Natural killer cell (primary cell): ENCODE results near the gene XPNPEP2. TPM values are rescaled to one million over a fixed set of nuclear protein-coding genes. Genes with fewer than 3 reads are reported as not detected.

ENCODE experiments used
- ATAC-seq, 3 donors: fragments of 150-1000 bp in 2 of 3; fragments of 200-7000 bp in 1 of 3; cut with Tn5 transposase; 1 replicate in 1 of 3; 2 replicates in 2 of 3; pipeline ENCODE4 v1.10.0; 2021; ENCODE audit warnings: mild to moderate bottlenecking in 2 of 3, moderate library complexity in 2 of 3
- DNase-seq, 2 donors: peaks; one replicate each; pipeline versions ENCODE4 v3.0.0 to v3.0.0-alpha.2; 2013 to 2021; ENCODE audit warnings: mixed read lengths in 1 of 2
- H3K27ac ChIP-seq: one replicate; pipeline ENCODE4 v1.5.1; 2013; ENCODE audit warnings: mild to moderate bottlenecking, low read length
- H3K27me3 ChIP-seq: one replicate; pipeline ENCODE4 v1.6.1; 2013; ENCODE audit warnings: low read length; ENCODE audit not compliant: control insufficient read depth, insufficient read depth
- H3K36me3 ChIP-seq: one replicate; pipeline ENCODE4 v1.6.1; 2013; ENCODE audit warnings: low read length; ENCODE audit not compliant: control insufficient read depth, insufficient read depth
- H3K4me1 ChIP-seq: one replicate; pipeline ENCODE4 v1.6.1; 2013; ENCODE audit warnings: low read length; ENCODE audit not compliant: control insufficient read depth, insufficient read depth
- H3K4me3 ChIP-seq: one replicate; pipeline ENCODE4 v1.5.1; 2013; ENCODE audit warnings: low read length
- H3K9me3 ChIP-seq: one replicate; pipeline ENCODE4 v1.6.1; 2013; ENCODE audit warnings: low read length; ENCODE audit not compliant: control insufficient read depth, insufficient read depth
- H3K27ac Mint-ChIP-seq, 2 donors: one replicate each; pipeline ENCODE4 v1.8.0; 2022; ENCODE audit warnings: mild to moderate bottlenecking in 2 of 2, mixed read lengths in 2 of 2, moderate library complexity in 1 of 2
- H3K27me3 Mint-ChIP-seq, 2 donors: one replicate each; pipeline ENCODE4 v1.8.0; 2022; ENCODE audit warnings: low read depth in 2 of 2, mixed read lengths in 2 of 2
- H3K36me3 Mint-ChIP-seq: one replicate; pipeline ENCODE4 v1.8.0; 2022; ENCODE audit warnings: mixed read lengths
- H3K4me1 Mint-ChIP-seq, 2 donors: one replicate each; pipeline ENCODE4 v1.8.0; 2022; ENCODE audit warnings: mixed read lengths in 2 of 2
- H3K4me3 Mint-ChIP-seq: one replicate; pipeline ENCODE4 v1.8.0; 2022; ENCODE audit warnings: mild to moderate bottlenecking, moderate library complexity, mixed read lengths
- H3K9me3 Mint-ChIP-seq, 2 donors: one replicate each; pipeline ENCODE4 v1.8.0; 2022; ENCODE audit warnings: mixed read lengths in 2 of 2
- WGBS: methylation state at CpG from one replicate; pipeline ENCODE4 v1.1.7; 2013; ENCODE audit warnings: missing lambda C conversion rate; ENCODE audit not compliant: insufficient coverage; 5-methylcytosine and 5-hydroxymethylcytosine counted together
- intact Hi-C: fragments of 100-400 bp; cut with micrococcal nuclease; formaldehyde crosslinking; loops from one replicate; pipeline ENCODE4 v1.14.2; 2022
- total RNA-seq, 4 donors: library from RNA; stranded (reverse); fragments of 120-200 nt in 1 of 4; gene quantifications; one replicate each; pipeline versions ENCODE4 v1.2.3 to v1.2.4, GENCODE V29; 2013 to 2022
- TF ChIP-seq, protein P1 (sequence below): fragments of 200-600 bp; IDR thresholded peaks from one replicate; pipeline ENCODE4 v1.8.0; 2022; ENCODE audit warnings: antibody characterized with exemption

Gene XPNPEP2
- total RNA-seq, 3 donors from 2014 or later (not counting 1 experiment from before 2014, with no cell fraction given) = 0.96 to 2.6 (median 1.6) TPM

DNA sequence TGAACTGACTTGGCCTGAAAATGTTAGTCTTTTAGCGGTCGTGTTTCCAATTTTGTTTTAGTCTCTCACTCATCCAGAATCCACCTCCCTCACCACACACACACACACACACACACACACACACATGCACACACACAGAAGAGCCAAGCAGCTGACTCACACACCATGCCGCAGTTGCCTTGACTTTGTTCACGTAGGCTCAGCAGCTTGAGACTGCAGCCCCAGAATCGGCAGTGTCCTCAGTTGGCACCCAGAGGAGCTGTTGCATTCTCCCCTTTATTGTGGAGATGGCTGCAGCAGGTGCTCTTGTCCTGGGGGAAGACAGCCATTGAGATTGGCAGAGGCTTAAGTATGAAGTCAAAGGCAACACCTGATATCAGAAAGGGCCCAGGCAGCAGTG lies 20.9 kb upstream of the XPNPEP2 start:
- Histone ChIP-seq H3K27ac (no peak overlapping the region), H3K36me3 (no peaks in the 10 kb centered on the region), H3K9me3 (no peaks in the 10 kb centered on the region), H3K4me3 (no peak overlapping the region), H3K4me1 (peaks cover 14% of the 10 kb centered on the region), H3K27me3 (no peaks in the 10 kb centered on the region)
- H3K27me3 Mint-ChIP-seq = peaks cover 0 to 20% of the 10 kb centered on the region in 2 donors
- ATAC-seq (no peak), DNase-seq (no peak)
- 94% methylated on average over 5 of the region's 5 CpGs for WGBS
- H3K4me3 Mint-ChIP-seq = no peak overlapping the region
- H3K27ac Mint-ChIP-seq = no peak overlapping the region
- TF ChIP-seq, protein P1, sequence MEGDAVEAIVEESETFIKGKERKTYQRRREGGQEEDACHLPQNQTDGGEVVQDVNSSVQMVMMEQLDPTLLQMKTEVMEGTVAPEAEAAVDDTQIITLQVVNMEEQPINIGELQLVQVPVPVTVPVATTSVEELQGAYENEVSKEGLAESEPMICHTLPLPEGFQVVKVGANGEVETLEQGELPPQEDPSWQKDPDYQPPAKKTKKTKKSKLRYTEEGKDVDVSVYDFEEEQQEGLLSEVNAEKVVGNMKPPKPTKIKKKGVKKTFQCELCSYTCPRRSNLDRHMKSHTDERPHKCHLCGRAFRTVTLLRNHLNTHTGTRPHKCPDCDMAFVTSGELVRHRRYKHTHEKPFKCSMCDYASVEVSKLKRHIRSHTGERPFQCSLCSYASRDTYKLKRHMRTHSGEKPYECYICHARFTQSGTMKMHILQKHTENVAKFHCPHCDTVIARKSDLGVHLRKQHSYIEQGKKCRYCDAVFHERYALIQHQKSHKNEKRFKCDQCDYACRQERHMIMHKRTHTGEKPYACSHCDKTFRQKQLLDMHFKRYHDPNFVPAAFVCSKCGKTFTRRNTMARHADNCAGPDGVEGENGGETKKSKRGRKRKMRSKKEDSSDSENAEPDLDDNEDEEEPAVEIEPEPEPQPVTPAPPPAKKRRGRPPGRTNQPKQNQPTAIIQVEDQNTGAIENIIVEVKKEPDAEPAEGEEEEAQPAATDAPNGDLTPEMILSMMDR = no peak
- no peaks in the 10 kb centered on the region for H3K36me3 Mint-ChIP-seq
- peaks cover 16% of the 10 kb centered on the region in 2 donors for H3K4me1 Mint-ChIP-seq
- no peaks in the 10 kb centered on the region for H3K9me3 Mint-ChIP-seq
- intact Hi-C loops = no loop called here

DNA sequence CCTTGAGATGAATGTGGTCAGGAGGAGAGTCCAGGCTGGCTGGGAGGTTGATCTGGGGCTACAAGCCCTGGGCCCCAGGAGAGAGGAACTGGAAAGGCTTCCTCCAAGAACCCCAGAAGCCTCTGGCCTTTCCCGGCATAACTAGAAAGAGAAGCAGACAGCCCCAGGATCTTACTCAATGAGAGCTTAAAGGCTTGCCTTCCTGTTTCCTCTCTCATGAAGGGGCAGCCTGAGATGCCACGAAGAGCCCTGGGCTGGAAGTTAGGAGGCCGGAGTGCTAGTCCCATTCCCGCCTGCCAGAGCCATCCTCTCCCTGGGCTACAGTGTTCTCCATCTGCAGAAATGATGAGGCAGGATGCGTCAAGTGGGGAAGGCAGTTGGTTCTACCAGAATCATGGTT lies 20.1 kb upstream of the XPNPEP2 start:
- H3K4me3 Mint-ChIP-seq = no peak overlapping the region
- DNase-seq (no peak), ATAC-seq (no peak)
- Histone ChIP-seq H3K27ac (no peak overlapping the region), H3K36me3 (no peaks in the 10 kb centered on the region), H3K27me3 (no peaks in the 10 kb centered on the region), H3K4me3 (no peak overlapping the region), H3K4me1 (peaks cover 14% of the 10 kb centered on the region), H3K9me3 (no peaks in the 10 kb centered on the region)
- intact Hi-C loops = no loop called here
- H3K27me3 Mint-ChIP-seq = peaks cover 0 to 19% of the 10 kb centered on the region in 2 donors
- no peaks in the 10 kb centered on the region for H3K9me3 Mint-ChIP-seq
- peaks cover 16 to 19% of the 10 kb centered on the region in 2 donors for H3K4me1 Mint-ChIP-seq
- WGBS = 81% methylated on average over 5 of the region's 5 CpGs
- TF ChIP-seq, protein P1 = no peak
- H3K27ac Mint-ChIP-seq = no peak overlapping the region
- no peaks in the 10 kb centered on the region for H3K36me3 Mint-ChIP-seq

DNA sequence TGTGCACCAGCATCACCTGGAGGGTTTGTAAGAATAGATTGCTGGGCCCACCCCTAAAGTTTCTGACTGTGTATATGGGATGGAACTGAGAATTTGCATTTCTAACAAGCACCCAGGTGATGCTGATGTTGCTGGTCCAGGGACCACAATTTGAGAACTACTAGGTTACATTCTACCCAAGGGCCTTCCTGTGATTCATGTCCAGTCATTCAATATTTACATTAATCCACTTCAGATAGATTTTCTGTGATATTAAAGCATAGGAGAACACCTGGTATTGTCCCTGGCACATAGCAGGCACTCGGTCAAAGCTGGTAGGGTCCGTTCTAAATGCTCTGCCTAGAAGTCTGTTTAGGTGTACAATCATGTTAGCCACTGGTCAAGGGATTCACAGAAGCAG lies 19.5 kb upstream of the XPNPEP2 start:
- no peak for DNase-seq
- Histone ChIP-seq H3K4me3 (no peak overlapping the region), H3K27ac (no peak overlapping the region), H3K4me1 (peaks cover 14% of the 10 kb centered on the region), H3K36me3 (no peaks in the 10 kb centered on the region), H3K9me3 (no peaks in the 10 kb centered on the region), H3K27me3 (no peaks in the 10 kb centered on the region)
- no peaks in the 10 kb centered on the region for H3K9me3 Mint-ChIP-seq
- TF ChIP-seq, protein P1 = no peak
- H3K36me3 Mint-ChIP-seq = no peaks in the 10 kb centered on the region
- peaks cover 17 to 19% of the 10 kb centered on the region in 2 donors for H3K4me1 Mint-ChIP-seq
- intact Hi-C loops = no loop called here
- WGBS = 100% methylated on average over 2 of the region's 2 CpGs
- H3K27me3 Mint-ChIP-seq = peaks cover 0 to 19% of the 10 kb centered on the region in 2 donors
- no peak for ATAC-seq
- H3K4me3 Mint-ChIP-seq = no peak overlapping the region
- H3K27ac Mint-ChIP-seq = no peak overlapping the region

DNA sequence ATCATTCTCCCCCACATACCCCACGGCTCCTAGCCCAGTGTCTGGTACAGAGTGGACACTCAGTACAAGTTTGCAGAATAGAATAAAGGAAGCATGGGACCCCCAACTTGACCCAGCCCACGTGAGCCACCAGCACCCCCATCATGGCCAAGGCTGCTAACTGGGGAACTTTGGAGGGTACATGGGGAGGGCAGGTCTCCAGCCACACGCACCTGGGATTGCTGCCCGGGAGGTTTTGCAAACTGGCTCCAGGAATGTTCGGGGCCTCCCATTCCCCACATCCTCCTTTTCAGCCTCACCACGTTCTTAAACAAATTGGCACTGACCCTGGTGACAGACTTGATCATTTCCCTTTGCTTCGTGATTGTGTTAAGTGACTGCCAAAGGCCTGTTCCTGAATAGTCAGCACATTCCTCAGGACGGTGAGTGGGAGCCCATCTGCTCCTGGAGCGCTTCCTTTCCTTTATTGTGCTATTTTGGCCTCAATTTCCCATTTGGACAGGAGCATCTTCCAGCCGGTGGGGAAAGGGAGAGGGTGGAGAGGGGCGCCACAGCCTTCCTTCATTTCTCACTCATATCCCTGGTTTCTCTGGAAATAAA lies 18.7 kb upstream of the XPNPEP2 start:
- Histone ChIP-seq H3K36me3 (no peaks in the 10 kb centered on the region), H3K27me3 (no peaks in the 10 kb centered on the region), H3K9me3 (no peaks in the 10 kb centered on the region), H3K27ac (no peak overlapping the region), H3K4me1 (peaks cover 14% of the 10 kb centered on the region), H3K4me3 (no peak overlapping the region)
- DNase-seq (no peak), ATAC-seq (no peak)
- 86% methylated on average over 7 of the region's 11 CpGs for WGBS
- intact Hi-C loops = loop anchor here (10.0 kb wide), 1 partner anchor 45 kb away; no protein-coding TSS in a partner anchor
- Mint-ChIP-seq H3K4me3 (no peak overlapping the region), H3K27ac (no peak overlapping the region), H3K4me1 (peaks cover 19 to 23% of the 10 kb centered on the region in 2 donors), H3K9me3 (no peaks in the 10 kb centered on the region), H3K27me3 (peaks cover 0 to 19% of the 10 kb centered on the region in 2 donors), H3K36me3 (no peaks in the 10 kb centered on the region)
- TF ChIP-seq, protein P1 = no peak
